Right atrium auricular region (tissue), 2 donors: ENCODE measurements around the gene EPC1. TPM values are rescaled to one million over a fixed set of nuclear protein-coding genes. Genes with fewer than 3 reads are reported as not detected.
A peak's percentile ranks its signal among the peaks of the same experiment; 100 is the strongest.

Experiments used
- DNase-seq: peaks from one replicate; pipeline ENCODE4 v3.0.0-alpha.2; 2019; ENCODE audit warnings: low spot score
- H3K27ac ChIP-seq, 2 donors: fragments of 200-600 bp; sonication (generic); 1 replicate in 1 of 2; 2 replicates in 1 of 2; pipeline ENCODE4 v1.5.1; 2016 to 2019
- H3K27me3 ChIP-seq, 2 donors: fragments of 200-600 bp; sonication (generic); one replicate each; pipeline versions ENCODE4 v1.5.1 to v1.6.0; 2017 to 2019
- H3K36me3 ChIP-seq: fragments of 200-600 bp; sonication (generic); one replicate; pipeline ENCODE4 v1.5.1; 2016
- H3K4me1 ChIP-seq, 2 donors: fragments of 200-600 bp; sonication (generic); one replicate each; pipeline versions ENCODE4 v1.5.1 to v1.6.0; 2017 to 2019
- H3K4me3 ChIP-seq, 2 donors: fragments of 200-600 bp; sonication (generic); 1 replicate in 1 of 2; 2 replicates in 1 of 2; pipeline ENCODE4 v1.5.1; 2017 to 2019; ENCODE audit warnings: mild to moderate bottlenecking in 1 of 2, moderate library complexity in 1 of 2
- H3K9me3 ChIP-seq, 2 donors: fragments of 200-600 bp; sonication (generic); one replicate each; pipeline ENCODE4 v1.5.1; 2019
- CTCF ChIP-seq, 2 donors: fragments of 200-600 bp; sonication (generic); IDR thresholded peaks; one replicate each; pipeline ENCODE4 v1.5.1; 2019; ENCODE audit warnings: antibody characterized with exemption in 2 of 2
- total RNA-seq, 2 donors: library from RNA; depleted of rRNA; stranded (reverse); fragments of >200 nt; gene quantifications; one replicate each; pipeline ENCODE4 v1.1.0, GENCODE V29; 2016

The EPC1 gene
- total RNA-seq, 2 donors from 2014 or later = 19.5 to 20.1 TPM

- Histone ChIP-seq H3K4me1 (no peaks in the 10 kb centered on the region), H3K27me3 (no peaks in the 10 kb centered on the region), H3K4me3 (no peak overlapping the region), H3K36me3 (peaks cover 44% of the 10 kb centered on the region), H3K9me3 (no peaks in the 10 kb centered on the region), H3K27ac (no peak overlapping the region)
- no peak for TF ChIP-seq CTCF (IDR thresholded peaks at IDR 0.05)
- DNase-seq = no peak
Observed at GRCh38 chr10:32266979-32267378, 80.0 kb downstream of the EPC1 start.

DNA sequence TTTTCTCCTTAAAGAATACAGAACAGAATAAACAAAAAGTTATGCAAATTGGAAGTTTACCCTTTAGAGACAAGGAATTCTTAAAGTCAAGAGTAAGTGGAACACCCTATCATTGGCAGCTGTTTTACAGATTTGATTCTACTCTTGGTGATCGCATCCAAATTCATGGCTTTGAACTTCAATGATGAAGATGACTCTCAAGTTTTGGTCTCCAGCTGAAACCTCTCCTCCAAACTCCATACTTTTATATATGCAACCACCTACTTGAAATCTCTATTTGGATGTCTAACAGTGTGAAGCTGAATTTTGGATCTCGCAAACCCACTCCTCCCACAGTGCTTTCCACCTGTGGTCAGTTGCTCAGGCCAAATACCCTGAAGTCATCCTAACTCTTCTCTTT is 80.4 kb downstream of the EPC1 start:
- H3K9me3 ChIP-seq = no peaks in the 10 kb centered on the region
- no peaks in the 10 kb centered on the region for H3K4me1 ChIP-seq
- H3K36me3 ChIP-seq = peaks cover 40% of the 10 kb centered on the region
- DNase-seq = no peak
- no peak for TF ChIP-seq CTCF (IDR thresholded peaks at IDR 0.05)
- no peak overlapping the region for H3K4me3 ChIP-seq
- no peak overlapping the region for H3K27ac ChIP-seq
- no peaks in the 10 kb centered on the region for H3K27me3 ChIP-seq

DNA sequence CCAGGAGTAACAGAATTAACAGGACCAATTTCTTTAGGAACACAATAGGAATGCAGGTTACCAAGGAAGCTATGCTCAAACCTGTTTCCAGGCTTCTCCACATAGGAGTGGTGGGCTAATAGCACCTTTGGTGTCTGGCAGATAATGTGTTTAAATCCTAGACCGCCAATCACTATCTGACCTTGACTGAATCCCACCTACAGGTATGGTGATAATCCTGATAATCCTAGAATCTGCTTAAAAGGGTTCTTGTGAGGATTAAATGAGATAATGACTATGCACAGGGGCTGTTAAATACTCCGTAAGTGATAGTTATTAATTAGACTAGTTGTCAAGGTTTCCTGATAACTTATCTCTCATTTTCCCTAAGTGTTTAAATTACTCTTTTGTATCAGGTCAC is 81.2 kb downstream of the EPC1 start:
- Histone ChIP-seq H3K4me3 (no peak overlapping the region), H3K36me3 (peaks cover 32% of the 10 kb centered on the region), H3K4me1 (no peaks in the 10 kb centered on the region), H3K27me3 (no peaks in the 10 kb centered on the region), H3K9me3 (no peaks in the 10 kb centered on the region), H3K27ac (no peak overlapping the region)
- no peak for TF ChIP-seq CTCF (IDR thresholded peaks at IDR 0.05)
- no peak for DNase-seq

GRCh38 chr10:32263300-32263699 is 83.7 kb downstream of the EPC1 start:
- H3K27ac ChIP-seq = no peak overlapping the region
- DNase-seq = no peak
- no peaks in the 10 kb centered on the region for H3K27me3 ChIP-seq
- no peaks in the 10 kb centered on the region for H3K4me1 ChIP-seq
- H3K9me3 ChIP-seq = no peaks in the 10 kb centered on the region
- no peak overlapping the region for H3K4me3 ChIP-seq
- peaks cover 13% of the 10 kb centered on the region for H3K36me3 ChIP-seq
- TF ChIP-seq CTCF (IDR thresholded peaks at IDR 0.05) = no peak

DNA sequence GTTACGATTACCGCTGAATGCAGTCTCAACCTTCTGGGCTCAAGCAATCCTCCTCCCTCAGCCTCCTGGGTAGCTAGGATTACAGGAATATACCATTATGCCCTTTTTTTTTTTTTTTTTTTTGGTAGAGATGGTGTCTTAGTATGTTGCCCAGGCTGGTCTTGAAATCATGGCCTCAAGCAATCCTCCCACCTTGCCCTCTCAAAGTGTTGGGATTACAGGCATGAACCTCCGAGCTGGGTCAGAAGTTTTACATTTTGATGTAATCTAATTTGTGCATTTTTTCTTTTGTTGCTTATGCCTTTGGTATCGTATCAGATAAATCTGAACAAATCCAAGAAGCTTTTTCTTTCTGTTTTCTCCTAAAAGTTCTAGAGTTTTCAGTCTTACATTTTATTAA is 87.4 kb downstream of the EPC1 start:
- Histone ChIP-seq H3K4me1 (peaks cover 0 to 10% of the 10 kb centered on the region in 2 donors), H3K36me3 (no peaks in the 10 kb centered on the region), H3K27ac (no peak overlapping the region), H3K9me3 (no peaks in the 10 kb centered on the region), H3K27me3 (no peaks in the 10 kb centered on the region), H3K4me3 (no peak overlapping the region)
- no peak for TF ChIP-seq CTCF (IDR thresholded peaks at IDR 0.05)
- DNase-seq = no peak

DNA sequence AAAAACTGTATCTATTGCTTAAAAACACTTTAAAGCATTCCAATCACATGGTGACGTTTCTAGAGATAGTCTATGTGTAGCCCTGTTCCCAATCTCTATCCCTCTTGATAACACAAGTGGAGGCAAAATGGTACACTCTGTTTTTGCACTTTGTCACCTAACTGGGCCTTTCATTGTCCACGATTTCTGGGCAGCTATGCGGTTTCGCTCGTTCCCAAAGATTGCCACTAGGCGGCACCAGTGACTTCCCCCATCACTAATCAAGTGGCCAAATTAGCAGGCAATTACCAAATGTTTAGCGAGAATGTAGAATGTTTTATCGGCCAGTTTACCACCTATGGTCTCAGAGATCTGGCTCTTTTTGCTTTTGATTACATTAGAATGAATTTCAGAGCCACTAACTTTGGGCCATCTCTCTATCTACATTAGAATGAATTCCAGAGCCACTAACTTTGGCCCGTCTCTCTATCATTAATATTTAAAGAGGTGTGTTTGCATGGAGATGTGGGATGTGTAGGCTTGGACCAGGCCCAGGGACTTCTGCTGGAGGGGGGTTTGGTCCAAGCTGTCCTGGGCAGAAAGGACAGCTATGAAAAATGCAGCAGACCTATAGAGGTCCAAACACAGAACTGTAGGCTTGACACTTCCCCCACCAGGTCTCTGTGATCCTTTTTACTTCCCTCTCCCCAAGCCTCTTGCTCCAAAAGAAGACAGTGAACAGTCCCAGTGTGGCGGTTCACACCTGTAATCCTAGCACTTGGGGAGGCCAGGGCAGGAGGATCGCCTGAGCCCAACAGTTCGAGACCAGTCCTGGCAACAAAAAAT is 90.1 kb downstream of the EPC1 start:
- peak; percentile 79 for DNase-seq
- Histone ChIP-seq H3K4me1 (peaks cover 0 to 15% of the 10 kb centered on the region in 2 donors), H3K9me3 (no peaks in the 10 kb centered on the region), H3K27me3 (no peaks in the 10 kb centered on the region), H3K36me3 (no peaks in the 10 kb centered on the region), H3K4me3 (no peak overlapping the region), H3K27ac (no peak overlapping the region)
- peak; percentile 84 to 93 for TF ChIP-seq CTCF (IDR thresholded peaks at IDR 0.05)
